Liver (tissue), 9 donors: ENCODE measurements around the gene PIAS4. TPM values are rescaled to one million over a fixed set of nuclear protein-coding genes. Genes with fewer than 3 reads are reported as not detected.

ENCODE experiments used
- DNase-seq: peaks from one replicate; pipeline ENCODE4 v3.0.0-alpha.2; 2017; ENCODE audit warnings: low spot score
- H3K27ac ChIP-seq, 2 donors: one replicate each; pipeline ENCODE4 v1.7.0; 2013; ENCODE audit warnings: inconsistent platforms in 2 of 2, low read length in 2 of 2, control low read depth in 1 of 2, low read depth in 1 of 2, mild to moderate bottlenecking in 1 of 2
- H3K27me3 ChIP-seq, 4 donors: one replicate each; pipeline versions ENCODE4 v1.6.1 to v1.7.0; 2013; ENCODE audit warnings: low read length in 3 of 4, inconsistent platforms in 1 of 4, mild to moderate bottlenecking in 1 of 4, moderate library complexity in 1 of 4; ENCODE audit not compliant: control insufficient read depth in 4 of 4, insufficient read depth in 4 of 4
- H3K36me3 ChIP-seq, 4 donors: one replicate each; pipeline versions ENCODE4 v1.6.1 to v1.7.0; 2013; ENCODE audit warnings: low read length in 3 of 4, mild to moderate bottlenecking in 3 of 4, low read depth in 1 of 4, moderate library complexity in 1 of 4; ENCODE audit not compliant: control insufficient read depth in 4 of 4, insufficient read depth in 3 of 4
- H3K4me1 ChIP-seq, 4 donors: one replicate each; pipeline versions ENCODE4 v1.6.1 to v1.7.0; 2013; ENCODE audit warnings: low read length in 3 of 4, mild to moderate bottlenecking in 3 of 4, moderate library complexity in 1 of 4; ENCODE audit not compliant: control insufficient read depth in 4 of 4, insufficient read depth in 4 of 4
- H3K4me3 ChIP-seq, 3 donors: one replicate each; pipeline versions ENCODE4 v1.6.1 to v1.7.0; 2013; ENCODE audit warnings: low read length in 3 of 3, control low read depth in 1 of 3, low read depth in 1 of 3, mild to moderate bottlenecking in 1 of 3
- H3K9ac ChIP-seq, 2 donors: one replicate each; pipeline ENCODE4 v1.7.0; 2013; ENCODE audit warnings: low read length in 2 of 2, mild to moderate bottlenecking in 2 of 2, moderate library complexity in 2 of 2, control low read depth in 1 of 2, low read depth in 1 of 2
- H3K9me3 ChIP-seq, 4 donors: one replicate each; pipeline versions ENCODE4 v1.6.1 to v1.7.0; 2013; ENCODE audit warnings: low read length in 3 of 4; ENCODE audit not compliant: control insufficient read depth in 4 of 4
- ATF3 ChIP-seq: IDR thresholded peaks from 2 replicates; pipeline ENCODE4 v1.6.1; 2016; ENCODE audit warnings: antibody characterized with exemption
- CTCF ChIP-seq: fragments of 150-350 bp; IDR thresholded peaks from 2 replicates; pipeline ENCODE4 v1.5.1; 2017; ENCODE audit warnings: improper control_type of control experiment, low read depth, low read length; ENCODE audit not compliant: missing input control
- EGR1 ChIP-seq, 2 donors: IDR thresholded peaks; 2 replicates each; pipeline ENCODE4 v1.6.1; 2016 to 2018; ENCODE audit warnings: antibody characterized with exemption in 2 of 2, low read depth in 2 of 2
- FOXA1 ChIP-seq: IDR thresholded peaks from 2 replicates; pipeline ENCODE4 v1.6.1; 2016; ENCODE audit warnings: antibody characterized with exemption
- FOXA2 ChIP-seq: IDR thresholded peaks from 2 replicates; pipeline ENCODE4 v1.6.1; 2016; ENCODE audit warnings: antibody characterized with exemption
- GABPA ChIP-seq, 2 donors: IDR thresholded peaks in 1 of 2; conservative IDR thresholded peaks in 1 of 2; 2 replicates each; pipeline ENCODE4 v1.6.1; 2016; ENCODE audit warnings: antibody characterized with exemption in 2 of 2, mild to moderate bottlenecking in 1 of 2, moderate library complexity in 1 of 2
- HNF4A ChIP-seq, 2 donors: conservative IDR thresholded peaks; 2 replicates each; pipeline ENCODE4 v1.6.1; 2016; ENCODE audit warnings: antibody characterized with exemption in 2 of 2, mild to moderate bottlenecking in 2 of 2
- HNF4G ChIP-seq: IDR thresholded peaks from 2 replicates; pipeline ENCODE4 v1.6.1; 2016; ENCODE audit warnings: antibody characterized with exemption
- JUND ChIP-seq, 2 donors: IDR thresholded peaks; 2 replicates each; pipeline ENCODE4 v1.6.1; 2016; ENCODE audit warnings: antibody characterized with exemption in 2 of 2
- NR2F2 ChIP-seq: IDR thresholded peaks from 2 replicates; pipeline ENCODE4 v1.6.1; 2016; ENCODE audit warnings: antibody characterized with exemption
- RAD21 ChIP-seq, 2 donors: IDR thresholded peaks; 2 replicates each; pipeline ENCODE4 v1.6.1; 2016; ENCODE audit warnings: antibody characterized with exemption in 2 of 2, mild to moderate bottlenecking in 2 of 2
- REST ChIP-seq: IDR thresholded peaks from 2 replicates; pipeline ENCODE4 v1.6.1; 2016; ENCODE audit warnings: antibody characterized with exemption, mild to moderate bottlenecking
- SP1 ChIP-seq: IDR thresholded peaks from 2 replicates; pipeline ENCODE4 v1.6.1; 2018; ENCODE audit warnings: antibody characterized with exemption, mild to moderate bottlenecking
- TAF1 ChIP-seq: conservative IDR thresholded peaks from 2 replicates; pipeline ENCODE4 v1.6.1; 2016; ENCODE audit warnings: antibody characterized with exemption, mild to moderate bottlenecking
- YY1 ChIP-seq: IDR thresholded peaks from 2 replicates; pipeline ENCODE4 v1.6.1; 2016; ENCODE audit warnings: antibody characterized with exemption, mild to moderate bottlenecking
- WGBS: extraction: QIAGEN DNeasy Blood & Tissue Kit; methylation state at CpG from one replicate; pipeline ENCODE4 v1.1.7; 2013; 5-methylcytosine and 5-hydroxymethylcytosine counted together
- polyA plus RNA-seq, 2 donors: library from polyadenylated mRNA; stranded (reverse) in 1 of 2; unstranded in 1 of 2; fragments of 200-250 nt in 1 of 2; fragments of >200 nt in 1 of 2; fragmentation: Nextera tagmentation in 1 of 2; extraction: Ambion mirVana in 1 of 2; gene quantifications; one replicate each; pipeline versions ENCODE4 v1.2.1 to v1.2.3, GENCODE V29; 2013 to 2015
- total RNA-seq, 2 donors: library from RNA; depleted of rRNA; stranded (reverse); fragments of >200 nt; gene quantifications; one replicate each; pipeline ENCODE4 v1.2.3, GENCODE V29; 2014
- donor health status: healthy.
- donor health status: healthy.
- donor health status: healthy.
- donor health status: healthy.
- donor health status: healthy.

Gene PIAS4
- total and polyA plus RNA-seq, 4 donors, result 5.6 to 14.1 (median 10.6) TPM

GRCh38 chr19:3979289-3979673, 28.3 kb upstream of the PIAS4 start (continued):
- TF ChIP-seq REST (no peak), RAD21 (IDR thresholded peaks at IDR 0.05) (no peak), ATF3 (no peak), FOXA1 (no peak)

- Histone ChIP-seq H3K4me1 (peaks cover 0 to 12% (median 9%) of the 10 kb centered on the region in 4 donors), H3K4me3 (no peak overlapping the region), H3K9me3 (no peaks in the 10 kb centered on the region), H3K9ac (no peak overlapping the region), H3K27ac (no peak overlapping the region), H3K27me3 (no peaks in the 10 kb centered on the region), H3K36me3 (peaks cover 60 to 86% (median 79%) of the 10 kb centered on the region in 4 donors)
- WGBS, result 93% methylated on average over 25 of the region's 25 CpGs
- no peak for DNase-seq
- TF ChIP-seq TAF1 (no peak), EGR1 (IDR thresholded peaks at IDR 0.05; ENCODE audit: low read depth in 2 of 2) (no peak), SP1 (no peak), CTCF (no peak), FOXA2 (no peak), HNF4G (no peak), NR2F2 (no peak), RAD21 (IDR thresholded peaks at IDR 0.05) (no peak)
These were observed 27.7 kb upstream of the PIAS4 start for GRCh38 chr19:3979674-3980352.

- Histone ChIP-seq H3K9me3 (no peaks in the 10 kb centered on the region), H3K4me1 (peaks cover 0 to 14% (median 11%) of the 10 kb centered on the region in 4 donors), H3K36me3 (peaks cover 58 to 79% (median 75%) of the 10 kb centered on the region in 4 donors), H3K27me3 (no peaks in the 10 kb centered on the region), H3K27ac (no peak overlapping the region), H3K4me3 (no peak overlapping the region), H3K9ac (no peak overlapping the region)
- no peak for DNase-seq
- no peak for TF ChIP-seq FOXA2
- no peak for TF ChIP-seq CTCF
- TF ChIP-seq JUND (IDR thresholded peaks at IDR 0.05), result no peak
- TF ChIP-seq HNF4A (conservative IDR thresholded peaks at IDR 0.05), result no peak
- TF ChIP-seq GABPA (IDR thresholded peaks at IDR 0.05 in 1 of 2, conservative IDR thresholded peaks at IDR 0.05 in 1 of 2), result no peak
- TF ChIP-seq YY1, result no peak
- no peak for TF ChIP-seq EGR1 (IDR thresholded peaks at IDR 0.05; ENCODE audit: low read depth in 2 of 2)
- no peak for TF ChIP-seq NR2F2
- TF ChIP-seq ATF3, result no peak
- no peak for TF ChIP-seq HNF4G
- WGBS, result 91% methylated on average over 31 of the region's 31 CpGs
These were observed 26.9 kb upstream of the PIAS4 start for GRCh38 chr19:3980353-3981251.
